ENCODE measurements around the gene MAP2K7.
"Not testable (repeated sequence)": the region's sequence is repeated elsewhere in the genome, so short reads cannot be mapped to it uniquely, and the experiment has no call there.

The MAP2K7 gene

DNA sequence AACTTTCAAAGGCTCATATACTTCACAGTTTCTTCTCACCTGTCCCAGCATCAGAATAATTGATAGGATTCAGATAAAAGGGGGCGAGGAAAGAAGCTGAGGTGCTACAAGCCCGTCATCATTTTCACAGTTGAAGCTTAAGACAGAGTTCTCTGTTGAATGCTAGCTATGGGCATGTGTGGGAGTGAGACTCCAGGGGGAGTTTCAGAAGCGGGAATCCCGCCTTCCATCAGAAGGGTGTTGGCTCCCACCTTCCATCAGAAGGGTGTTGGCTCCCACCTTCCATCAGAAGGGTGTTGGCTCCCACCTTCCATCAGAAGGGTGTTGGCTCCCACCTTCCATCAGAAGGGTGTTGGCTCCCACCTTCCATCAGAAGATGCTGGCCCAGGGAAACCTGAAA, 57.4 kb downstream of the MAP2K7 start:
- not testable (repeated sequence) for DNase-seq (ENCODE audit: low read depth in 2 of 3, low spot score in 2 of 3)

- no peak for DNase-seq (ENCODE audit: low read depth in 2 of 3, low spot score in 2 of 3)
Observed at GRCh38 chr19:7961920-7962626, 58.4 kb downstream of the MAP2K7 start.

- DNase-seq (ENCODE audit: low read depth in 2 of 3, low spot score in 2 of 3): no peak
Observed at GRCh38 chr19:7962644-7963268, 59.1 kb downstream of the MAP2K7 start.

DNA sequence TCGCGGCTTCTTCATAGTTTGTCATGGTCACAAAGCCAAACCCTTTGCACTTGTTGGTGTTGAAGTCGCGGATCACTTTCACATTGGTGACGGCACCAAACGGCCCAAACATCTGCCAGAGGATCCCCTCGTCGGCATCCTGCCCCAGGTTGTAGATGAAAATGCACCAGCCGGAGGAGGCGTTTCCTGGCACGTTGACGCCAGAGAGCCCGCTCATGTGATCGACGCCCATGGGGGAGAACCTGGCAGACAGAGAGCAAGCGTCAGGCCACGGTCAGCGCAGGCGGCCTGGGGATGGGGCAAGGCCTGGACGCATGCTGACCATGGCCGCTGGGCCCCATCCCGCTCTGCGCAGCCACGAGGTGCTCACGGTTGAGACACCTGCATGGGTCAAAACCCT, 59.9 kb downstream of the MAP2K7 start:
- no peak for DNase-seq (ENCODE audit: low read depth in 2 of 3, low spot score in 2 of 3)
